Neural progenitor cell (in vitro differentiated cells): ENCODE results near the gene OR10G2. TPM values are rescaled to one million over a fixed set of nuclear protein-coding genes. Genes with fewer than 3 reads are reported as not detected.

Source experiments
- DNase-seq: peaks from one replicate; pipeline ENCODE4 v3.0.0-alpha.2; 2016; ENCODE audit warnings: low spot score
- H2AFZ ChIP-seq: fragments of 200-600 bp; sonication (generic); replicated peaks from 2 replicates; pipeline ENCODE4 v1.6.1; 2016; ENCODE audit warnings: antibody characterized with exemption
- H3F3A ChIP-seq: fragments of 200-600 bp; sonication (generic); 2 replicates; pipeline ENCODE4 v1.6.1; 2016; ENCODE audit warnings: antibody characterized with exemption, low read depth
- H3K27ac ChIP-seq: fragments of 200-600 bp; sonication (generic); 2 replicates; pipeline ENCODE4 v1.5.1; 2016; ENCODE audit warnings: mild to moderate bottlenecking
- H3K27me3 ChIP-seq: fragments of 200-600 bp; sonication (generic); 2 replicates; pipeline ENCODE4 v1.6.1; 2016; ENCODE audit warnings: mild to moderate bottlenecking, moderate library complexity
- H3K36me3 ChIP-seq: fragments of 200-600 bp; sonication (generic); 2 replicates; pipeline ENCODE4 v1.5.1; 2016
- H3K4me1 ChIP-seq: fragments of 200-600 bp; sonication (generic); 2 replicates; pipeline ENCODE4 v1.6.1; 2016; ENCODE audit warnings: mixed run types
- H3K4me2 ChIP-seq: fragments of 200-600 bp; sonication (generic); 2 replicates; pipeline ENCODE4 v1.6.1; 2016
- H3K4me3 ChIP-seq: fragments of 200-600 bp; sonication (generic); 2 replicates; pipeline ENCODE4 v1.5.1; 2016
- H3K79me2 ChIP-seq: fragments of 200-600 bp; sonication (generic); 2 replicates; pipeline ENCODE4 v1.6.1; 2016; ENCODE audit warnings: low read depth
- H3K9ac ChIP-seq: fragments of 200-600 bp; sonication (generic); 2 replicates; pipeline ENCODE4 v1.6.1; 2016
- H3K9me3 ChIP-seq: fragments of 200-600 bp; sonication (generic); 2 replicates; pipeline ENCODE4 v1.5.1; 2016; ENCODE audit warnings: low read depth
- H4K20me1 ChIP-seq: fragments of 200-600 bp; sonication (generic); 2 replicates; pipeline ENCODE4 v1.6.1; 2016; ENCODE audit warnings: low read depth
- H3K27ac Mint-ChIP-seq: 3 replicates; pipeline ENCODE4 v1.8.0; 2021; ENCODE audit warnings: mixed read lengths
- H3K27me3 Mint-ChIP-seq: 2 replicates; pipeline ENCODE4 v1.8.0; 2022; ENCODE audit warnings: low read depth, mild to moderate bottlenecking, inconsistent platforms, moderate library complexity, mixed read lengths; ENCODE audit not compliant: insufficient read depth
- H3K36me3 Mint-ChIP-seq: 3 replicates; pipeline ENCODE4 v1.8.0; 2021; ENCODE audit warnings: mixed read lengths
- H3K4me1 Mint-ChIP-seq: 3 replicates; pipeline ENCODE4 v1.8.0; 2021; ENCODE audit warnings: mixed read lengths
- H3K4me3 Mint-ChIP-seq: 3 replicates; pipeline ENCODE4 v1.8.0; 2021; ENCODE audit warnings: mild to moderate bottlenecking, moderate library complexity, mixed read lengths
- H3K9me3 Mint-ChIP-seq: 3 replicates; pipeline ENCODE4 v1.8.0; 2020; ENCODE audit warnings: mixed read lengths
- CTCF ChIP-seq: fragments of 200-600 bp; sonication (generic); IDR thresholded peaks from 2 replicates; pipeline ENCODE4 v1.5.1; 2017; ENCODE audit warnings: antibody characterized with exemption, mild to moderate bottlenecking
- EZH2 ChIP-seq: fragments of 200-600 bp; sonication (generic); IDR thresholded peaks from 2 replicates; pipeline ENCODE4 v1.6.1; 2017; ENCODE audit warnings: antibody characterized with exemption, mild to moderate bottlenecking, moderate library complexity
- EZH2phosphoT487 ChIP-seq: fragments of 200-600 bp; sonication (generic); IDR thresholded peaks from 2 replicates; pipeline ENCODE4 v1.6.1; 2017; ENCODE audit warnings: antibody characterized with exemption
- total RNA-seq: library from RNA; depleted of rRNA; stranded (reverse); fragments of >200 nt; gene quantifications from 2 replicates; pipeline ENCODE4 v1.2.3, GENCODE V29; 2015; ENCODE audit warnings: low replicate concordance

Gene OR10G2
- total RNA-seq, 1 donor from 2014 or later: not detected

GRCh38 chr14:21669284-21669683 lies 34.5 kb upstream of the OR10G2 start:
- Histone ChIP-seq H3K27ac (no peak overlapping the region), H4K20me1 (no peaks in the 10 kb centered on the region), H3K4me1 (no peaks in the 10 kb centered on the region), H3K9me3 (no peaks in the 10 kb centered on the region), H3K9ac (no peak overlapping the region), H3K4me2 (no peak overlapping the region), H3K36me3 (no peaks in the 10 kb centered on the region), H3F3A (no peaks in the 10 kb centered on the region), H3K79me2 (no peaks in the 10 kb centered on the region), H2AFZ (no peak overlapping the region), H3K4me3 (no peak overlapping the region), H3K27me3 (no peaks in the 10 kb centered on the region)
- Mint-ChIP-seq H3K4me1 (no peaks in the 10 kb centered on the region), H3K27ac (no peak overlapping the region), H3K27me3 (peaks cover 4% of the 10 kb centered on the region), H3K9me3 (peaks cover under 1% of the 10 kb centered on the region), H3K4me3 (no peak overlapping the region), H3K36me3 (no peaks in the 10 kb centered on the region)
- TF ChIP-seq CTCF: no peak
- TF ChIP-seq EZH2: no peak
- TF ChIP-seq EZH2phosphoT487: no peak
- no peak for DNase-seq

GRCh38 chr14:21668377-21668776 lies 33.6 kb upstream of the OR10G2 start:
- no peak for DNase-seq
- Histone ChIP-seq H3K79me2 (no peaks in the 10 kb centered on the region), H3K36me3 (no peaks in the 10 kb centered on the region), H3K4me3 (no peak overlapping the region), H3K9ac (no peak overlapping the region), H3K27me3 (no peaks in the 10 kb centered on the region), H3K27ac (no peak overlapping the region), H2AFZ (no peak overlapping the region), H3K4me1 (no peaks in the 10 kb centered on the region), H3K9me3 (no peaks in the 10 kb centered on the region), H3F3A (no peaks in the 10 kb centered on the region), H4K20me1 (no peaks in the 10 kb centered on the region), H3K4me2 (no peak overlapping the region)
- no peak for TF ChIP-seq EZH2
- TF ChIP-seq CTCF: no peak
- TF ChIP-seq EZH2phosphoT487: no peak
- peaks cover 5% of the 10 kb centered on the region for H3K27me3 Mint-ChIP-seq
- H3K4me3 Mint-ChIP-seq: no peak overlapping the region
- H3K4me1 Mint-ChIP-seq: no peaks in the 10 kb centered on the region
- H3K27ac Mint-ChIP-seq: no peak overlapping the region
- H3K36me3 Mint-ChIP-seq: no peaks in the 10 kb centered on the region
- H3K9me3 Mint-ChIP-seq: peaks cover 3% of the 10 kb centered on the region

- H4K20me1 ChIP-seq: no peaks in the 10 kb centered on the region
- TF ChIP-seq CTCF: no peak
- TF ChIP-seq EZH2phosphoT487: no peak
- no peak for TF ChIP-seq EZH2
- no peaks in the 10 kb centered on the region for H3K79me2 ChIP-seq
- H3K9me3 ChIP-seq: no peaks in the 10 kb centered on the region
- H3K4me2 ChIP-seq: no peak overlapping the region
- H3F3A ChIP-seq: no peaks in the 10 kb centered on the region
- no peaks in the 10 kb centered on the region for H3K9me3 Mint-ChIP-seq
- H3K9ac ChIP-seq: no peak overlapping the region
- no peaks in the 10 kb centered on the region for H3K4me1 Mint-ChIP-seq
- no peak for DNase-seq
- no peak overlapping the region for H3K27ac ChIP-seq
- no peaks in the 10 kb centered on the region for H3K27me3 ChIP-seq
- H3K4me3 ChIP-seq: no peak overlapping the region
- no peaks in the 10 kb centered on the region for H3K36me3 ChIP-seq
- H3K27ac Mint-ChIP-seq: no peak overlapping the region
- no peak overlapping the region for H3K4me3 Mint-ChIP-seq
- peak overlapping the region; percentile 45 for H2AFZ ChIP-seq
- H3K27me3 Mint-ChIP-seq: no peaks in the 10 kb centered on the region
- no peaks in the 10 kb centered on the region for H3K36me3 Mint-ChIP-seq
- H3K4me1 ChIP-seq: no peaks in the 10 kb centered on the region
These were observed 22.2 kb upstream of the OR10G2 start for GRCh38 chr14:21656980-21657379.

- H3K79me2 ChIP-seq: no peaks in the 10 kb centered on the region
- no peaks in the 10 kb centered on the region for H3K27me3 ChIP-seq
- no peak overlapping the region for H3K4me2 ChIP-seq
- H3F3A ChIP-seq: no peaks in the 10 kb centered on the region
- H3K4me1 Mint-ChIP-seq: no peaks in the 10 kb centered on the region
- H3K9me3 Mint-ChIP-seq: no peaks in the 10 kb centered on the region
- no peak overlapping the region for H3K9ac ChIP-seq
- H3K27ac Mint-ChIP-seq: no peak overlapping the region
- peaks cover 3% of the 10 kb centered on the region for H3K27me3 Mint-ChIP-seq
- H2AFZ ChIP-seq: no peak overlapping the region
- H3K4me1 ChIP-seq: no peaks in the 10 kb centered on the region
- TF ChIP-seq EZH2phosphoT487 (no peak), EZH2 (no peak), CTCF (no peak)
- no peaks in the 10 kb centered on the region for H4K20me1 ChIP-seq
- no peaks in the 10 kb centered on the region for H3K36me3 Mint-ChIP-seq
- no peaks in the 10 kb centered on the region for H3K9me3 ChIP-seq
- no peak overlapping the region for H3K27ac ChIP-seq
- no peak for DNase-seq
- no peak overlapping the region for H3K4me3 Mint-ChIP-seq
- no peaks in the 10 kb centered on the region for H3K36me3 ChIP-seq
- H3K4me3 ChIP-seq: no peak overlapping the region
These were observed 19.5 kb upstream of the OR10G2 start for GRCh38 chr14:21654215-21654614.
